ENCODE data around the gene GRAMD2A. TPM values are rescaled to one million over a fixed set of nuclear protein-coding genes. Genes with fewer than 3 reads are reported as not detected.

The GRAMD2A gene
- total RNA-seq, 1 experiment from 2014 or later, result 1.3 TPM

- TF ChIP-seq CTCF (conservative IDR thresholded peaks at IDR 0.05), result peak; percentile 28; the same call in 1 of the 3 replicates
These were observed 35.0 kb downstream of the GRAMD2A start for GRCh38 chr15:72162569-72162968.

More at GRCh38 chr15:72162569-72162968, 35.0 kb downstream of the GRAMD2A start:
- H3K27ac Mint-ChIP-seq, result no peak overlapping the region
- no peak overlapping the region for H3K4ac ChIP-seq (ENCODE audit: low read depth, low read length)
- no peak overlapping the region for H3K56ac ChIP-seq (ENCODE audit: insufficient read length, low read depth, low read length)
- H3K9me3 ChIP-seq (ENCODE audit: control insufficient read depth, low read depth, low read length), result no peaks in the 10 kb centered on the region
- no peak for DNase-seq
- H2BK5ac ChIP-seq (ENCODE audit: insufficient read length, low read length), result no peak overlapping the region
- H4K5ac ChIP-seq (ENCODE audit: insufficient read length, low read depth, low read length), result no peak overlapping the region
- no peak overlapping the region for H3K23ac ChIP-seq (ENCODE audit: insufficient read length, low read depth, low read length)
- H3K79me2 ChIP-seq (ENCODE audit: insufficient read depth, low read length), result no peaks in the 10 kb centered on the region
- H4K20me1 ChIP-seq (ENCODE audit: control insufficient read depth, insufficient read depth, insufficient read length), result no peaks in the 10 kb centered on the region
- no peak overlapping the region for H3T11ph ChIP-seq (ENCODE audit: low read length)
- peaks cover 0 to 2% (median 0%) of the 10 kb centered on the region in 3 experiments; a peak in 1 of 7 replicates for H3K36me3 Mint-ChIP-seq (ENCODE audit: insufficient read depth in 1 of 3, low read depth in 3 of 3)
- H3K23me2 ChIP-seq (ENCODE audit: insufficient read length, low read depth, low read length, poor library complexity, severe bottlenecking), result no peaks in the 10 kb centered on the region
- H3K4me3 Mint-ChIP-seq, result no peak overlapping the region
- H3K4me1 ChIP-seq (ENCODE audit: insufficient read depth, low read length), result no peaks in the 10 kb centered on the region
- no peak overlapping the region for H2BK20ac ChIP-seq (ENCODE audit: low read depth, low read length, poor library complexity, severe bottlenecking)
- H3K9ac ChIP-seq (ENCODE audit: extremely low read depth, insufficient read length, low read length), result no peak overlapping the region
- no peaks in the 10 kb centered on the region; a peak in 1 of 5 replicates for H3K9me3 Mint-ChIP-seq
- H3K79me1 ChIP-seq (ENCODE audit: insufficient read depth, low read depth, low read length, poor library complexity, severe bottlenecking), result no peaks in the 10 kb centered on the region
- H3K27ac ChIP-seq (ENCODE audit: insufficient read length, low read depth, low read length), result no peak overlapping the region
- H3K14ac ChIP-seq (ENCODE audit: insufficient read depth, low read length), result no peak overlapping the region
- no CpG with 5 or more reads among the region's 5 CpGs for WGBS (ENCODE audit: extremely low coverage, insufficient read length, low lambda C conversion rate)
- no peaks in the 10 kb centered on the region for H3K27me3 ChIP-seq (ENCODE audit: insufficient read depth, low read length)
- no peak overlapping the region for H2AK5ac ChIP-seq (ENCODE audit: insufficient read length, low read length)
- H3K27me3 Mint-ChIP-seq (ENCODE audit: low read depth), result no peaks in the 10 kb centered on the region; the same call in 1 of the 2 replicates
- no peak overlapping the region for H3K4me2 ChIP-seq (ENCODE audit: insufficient read depth, insufficient read length, low read length)
- H2AFZ ChIP-seq (ENCODE audit: low read length), result no peak overlapping the region
- no peak overlapping the region for H2BK120ac ChIP-seq (ENCODE audit: low read depth, low read length, poor library complexity, severe bottlenecking)
- H4K91ac ChIP-seq (ENCODE audit: insufficient read length, low read depth, low read length), result no peak overlapping the region
- H2BK15ac ChIP-seq (ENCODE audit: low read depth, low read length), result no peak overlapping the region
- peaks cover 6 to 7% of the 10 kb centered on the region in 2 experiments; a peak in 3 of 4 replicates for H3K4me1 Mint-ChIP-seq
- no peak overlapping the region for H2BK12ac ChIP-seq (ENCODE audit: insufficient read length, low read depth, low read length)
- no peak overlapping the region for H4K8ac ChIP-seq (replicated peaks; ENCODE audit: insufficient read length, low read depth, low read length)
- no peak overlapping the region for H3K18ac ChIP-seq (ENCODE audit: insufficient read length, low read depth, low read length)
